ENCODE measurements around the gene TAL1. TPM values are rescaled to one million over a fixed set of nuclear protein-coding genes. Genes with fewer than 3 reads are reported as not detected.

Gene TAL1
- total RNA-seq, 8 experiments from 2014 or later = 0.14 to 10.5 (median 0.38) TPM; not detected in 3

DNA sequence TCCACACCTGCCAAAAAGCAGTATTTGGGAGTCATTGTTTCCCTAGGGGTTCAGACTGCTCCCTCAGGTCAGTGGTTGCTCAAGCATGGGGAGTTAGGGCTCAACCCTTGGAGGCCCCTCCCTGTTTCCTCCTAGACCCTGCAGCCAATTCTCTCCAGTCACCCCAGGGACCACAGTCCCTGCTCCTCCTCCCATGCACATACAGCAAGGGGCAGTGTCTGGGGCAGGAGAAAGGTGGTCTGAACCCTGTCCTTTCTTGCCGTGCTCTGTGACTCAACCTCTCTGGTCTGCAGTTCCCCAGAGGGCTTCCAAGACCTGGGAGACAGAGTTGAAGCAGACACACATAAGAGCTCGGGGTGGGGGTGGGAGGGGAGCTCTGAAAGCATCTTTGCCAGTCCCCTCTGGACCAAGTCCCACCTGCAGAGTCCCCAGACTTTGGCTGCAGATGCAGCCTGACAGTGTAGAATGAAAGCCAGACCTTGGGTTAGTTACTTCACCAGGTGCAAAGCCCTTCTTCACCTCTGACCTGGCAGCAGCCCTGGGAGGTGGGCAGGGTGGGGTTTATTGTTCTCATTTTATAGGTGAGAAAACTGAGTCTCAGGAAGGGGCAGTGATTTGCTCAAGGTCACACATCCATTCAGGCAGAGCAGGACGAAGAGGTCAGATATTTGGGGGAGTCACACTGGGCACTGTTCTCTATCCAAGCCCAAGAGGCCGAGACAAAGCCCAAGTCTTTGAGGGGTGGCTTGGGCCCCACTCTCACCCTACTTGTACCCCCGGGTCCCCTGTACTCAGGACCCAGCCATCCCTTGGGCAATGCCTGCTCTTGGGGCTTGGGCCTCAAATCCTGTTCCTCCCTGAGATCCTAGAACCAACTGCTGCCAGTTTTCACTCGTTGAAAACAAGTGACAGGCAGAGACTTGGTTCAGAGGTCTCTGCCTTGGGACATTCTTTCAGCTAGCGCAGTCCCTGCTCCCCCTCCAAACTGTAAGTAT, 42.9 kb downstream of the TAL1 start:
- H3K27ac ChIP-seq = no peak overlapping the region
- H3K4me1 ChIP-seq (replicated peaks in 1 of 2) = peaks cover 0 to 8% of the 10 kb centered on the region in 2 donors
- WGBS, 10 experiments = 65 to 94% (median 78%) methylated on average over 2 to 6 of the region's 7 CpGs; no CpG with 5 or more reads in 4 of the 10 experiments
- in situ Hi-C loops (cut with MboI; ENCODE audit: low pct_unique_long_range_greater_than_20kb in 2 of 9, low sequenced_read_pairs in 9 of 9, unreplicated experiment in 9 of 9) = loop anchor here in 6 of 9 experiments (10.0 to 25.0 kb wide), 6 partner anchors 76 to 798 kb away; partner anchors contain the start of genes FOXE3 (in 2 of the 6), FOXD2 (in 1 of the 6) and TRABD2B (in 1 of the 6)
- H3K4me3 ChIP-seq = no peak overlapping the region
- no peak for ATAC-seq (replicated peaks in 6 of 8)

DNA sequence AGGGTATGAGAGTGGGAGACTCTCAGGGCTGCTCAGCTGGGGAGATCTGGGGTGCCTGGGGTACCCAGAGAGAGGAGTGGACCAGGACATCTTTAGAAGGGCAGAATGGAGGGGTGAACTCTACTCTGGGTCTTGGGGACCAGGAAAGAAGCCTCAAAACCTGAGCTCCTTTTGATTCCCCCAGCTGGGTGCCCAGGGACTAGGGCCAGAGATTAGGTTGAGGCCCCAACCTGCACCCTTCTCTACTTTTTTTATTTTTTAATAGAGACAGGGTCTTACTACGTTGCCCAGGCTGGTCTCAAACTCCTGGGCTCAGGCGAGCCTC, 44.1 kb downstream of the TAL1 start:
- in situ Hi-C loops (cut with MboI; ENCODE audit: low pct_unique_long_range_greater_than_20kb in 2 of 9, low sequenced_read_pairs in 9 of 9, unreplicated experiment in 9 of 9) = loop anchor here in 6 of 9 experiments (10.0 to 25.0 kb wide), 6 partner anchors 77 to 799 kb away; partner anchors contain the start of genes FOXE3 (in 2 of the 6), FOXD2 (in 1 of the 6) and TRABD2B (in 1 of the 6)
- Histone ChIP-seq H3K4me1 (replicated peaks in 1 of 2) (peaks cover 0 to 4% of the 10 kb centered on the region in 2 donors), H3K27ac (no peak overlapping the region), H3K4me3 (no peak overlapping the region)
- WGBS, 10 experiments = 40 to 93% (median 78%) methylated on average over 1 to 2 of the region's 2 CpGs; no CpG with 5 or more reads in 5 of the 10 experiments
- no peak for ATAC-seq (replicated peaks in 6 of 8)

DNA sequence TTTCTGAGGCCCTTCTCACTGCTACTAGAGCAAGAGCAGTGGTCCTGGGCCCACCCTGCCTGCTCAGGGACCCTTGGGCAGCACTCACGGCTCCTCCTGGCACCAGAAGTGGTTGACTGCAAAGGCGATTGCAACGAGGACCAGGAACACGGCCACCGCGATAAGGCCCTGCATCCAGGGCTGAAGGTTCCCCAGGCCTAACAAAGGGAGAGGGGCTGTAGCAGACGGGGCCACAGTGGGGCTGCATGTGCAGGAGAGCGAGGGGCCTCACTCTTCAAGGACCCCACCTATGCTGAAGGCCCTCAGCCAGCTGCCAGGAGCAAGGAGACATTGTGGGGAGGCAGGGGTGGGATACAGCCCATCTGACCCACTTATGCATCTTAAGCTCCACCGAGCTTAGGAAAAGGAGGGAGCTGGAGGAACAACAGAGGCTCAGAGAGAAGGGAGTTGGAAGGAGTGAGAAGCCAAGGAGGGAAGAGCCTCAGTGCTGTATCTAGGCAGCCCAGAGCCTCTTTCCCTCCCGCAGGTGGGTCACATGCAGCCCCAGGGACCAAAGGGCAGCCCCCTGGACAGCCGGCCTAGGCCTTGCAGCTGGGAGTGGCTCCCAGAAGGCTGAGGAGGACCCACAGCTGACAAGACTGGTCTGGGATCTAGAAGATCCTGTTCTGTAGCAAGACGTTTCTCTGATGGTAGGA, 44.6 kb downstream of the TAL1 start:
- H3K4me3 ChIP-seq = no peak overlapping the region
- 43 to 76% (median 75%) methylated on average over 4 to 11 of the region's 12 CpGs; no CpG with 5 or more reads in 7 of the 10 experiments for WGBS, 10 experiments
- H3K4me1 ChIP-seq (replicated peaks in 1 of 2) = no peaks in the 10 kb centered on the region
- ATAC-seq (replicated peaks in 6 of 8) = no peak
- no peak overlapping the region for H3K27ac ChIP-seq
- in situ Hi-C loops (cut with MboI; ENCODE audit: low pct_unique_long_range_greater_than_20kb in 2 of 9, low sequenced_read_pairs in 9 of 9, unreplicated experiment in 9 of 9) = loop anchor here in 6 of 9 experiments (10.0 to 25.0 kb wide), 6 partner anchors 77 to 800 kb away; partner anchors contain the start of genes FOXE3 (in 2 of the 6), FOXD2 (in 1 of the 6) and TRABD2B (in 1 of the 6)

DNA sequence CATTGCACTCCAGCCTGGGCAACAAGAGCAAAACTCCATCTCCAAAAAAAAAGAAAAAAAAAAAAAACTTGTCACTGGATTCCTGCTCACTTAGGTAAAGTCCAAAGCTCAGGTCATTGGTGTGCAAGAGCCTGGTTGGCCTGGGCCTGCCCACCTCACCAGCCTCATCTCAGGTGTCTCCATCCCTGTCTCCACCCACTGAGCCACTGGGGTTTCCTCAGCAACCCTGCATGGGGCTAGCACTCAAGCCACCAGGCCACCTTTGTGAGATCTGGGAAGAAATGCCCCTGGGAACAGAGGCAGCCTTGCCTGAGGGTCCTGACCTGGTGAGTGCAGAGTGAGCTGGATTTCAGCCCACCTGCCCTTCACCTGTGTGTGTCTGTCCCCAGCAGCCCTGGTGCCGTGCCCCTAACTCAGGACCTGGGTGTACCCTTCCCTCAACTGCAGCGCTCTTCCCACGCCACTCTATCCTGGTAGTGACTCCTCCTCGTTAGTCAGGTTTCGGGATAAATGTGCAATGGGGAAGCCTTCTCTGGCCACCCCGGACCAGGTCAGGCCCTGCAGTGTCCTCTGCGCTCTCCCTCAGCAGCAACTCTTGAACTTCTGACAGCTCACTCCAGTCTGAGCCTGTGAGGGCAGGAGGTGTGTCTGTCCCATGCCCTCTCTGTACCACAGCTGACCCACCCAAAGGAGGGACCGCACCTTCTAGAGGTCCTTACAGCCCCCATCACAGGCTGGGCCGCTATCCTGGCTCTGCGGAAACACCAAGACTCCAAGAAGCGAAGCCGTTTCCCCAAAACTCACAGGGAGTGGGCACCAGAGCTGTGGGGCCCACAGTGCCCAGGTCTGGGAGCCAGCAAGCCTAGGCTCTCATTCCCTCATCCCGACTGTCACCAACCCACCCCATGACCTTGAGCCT, 45.5 kb downstream of the TAL1 start:
- in situ Hi-C loops (cut with MboI; ENCODE audit: low pct_unique_long_range_greater_than_20kb in 2 of 9, low sequenced_read_pairs in 9 of 9, unreplicated experiment in 9 of 9) = loop anchor here in 6 of 9 experiments (10.0 to 25.0 kb wide), 6 partner anchors 78 to 801 kb away; partner anchors contain the start of genes FOXE3 (in 2 of the 6), FOXD2 (in 1 of the 6) and TRABD2B (in 1 of the 6)
- H3K27ac ChIP-seq = no peak overlapping the region
- WGBS, 10 experiments = 76 to 100% (median 88%) methylated on average over 1 to 11 of the region's 13 CpGs; no CpG with 5 or more reads in 1 of the 10 experiments
- no peak overlapping the region for H3K4me3 ChIP-seq
- no peaks in the 10 kb centered on the region for H3K4me1 ChIP-seq (replicated peaks in 1 of 2)
- ATAC-seq (replicated peaks in 6 of 8) = no peak

DNA sequence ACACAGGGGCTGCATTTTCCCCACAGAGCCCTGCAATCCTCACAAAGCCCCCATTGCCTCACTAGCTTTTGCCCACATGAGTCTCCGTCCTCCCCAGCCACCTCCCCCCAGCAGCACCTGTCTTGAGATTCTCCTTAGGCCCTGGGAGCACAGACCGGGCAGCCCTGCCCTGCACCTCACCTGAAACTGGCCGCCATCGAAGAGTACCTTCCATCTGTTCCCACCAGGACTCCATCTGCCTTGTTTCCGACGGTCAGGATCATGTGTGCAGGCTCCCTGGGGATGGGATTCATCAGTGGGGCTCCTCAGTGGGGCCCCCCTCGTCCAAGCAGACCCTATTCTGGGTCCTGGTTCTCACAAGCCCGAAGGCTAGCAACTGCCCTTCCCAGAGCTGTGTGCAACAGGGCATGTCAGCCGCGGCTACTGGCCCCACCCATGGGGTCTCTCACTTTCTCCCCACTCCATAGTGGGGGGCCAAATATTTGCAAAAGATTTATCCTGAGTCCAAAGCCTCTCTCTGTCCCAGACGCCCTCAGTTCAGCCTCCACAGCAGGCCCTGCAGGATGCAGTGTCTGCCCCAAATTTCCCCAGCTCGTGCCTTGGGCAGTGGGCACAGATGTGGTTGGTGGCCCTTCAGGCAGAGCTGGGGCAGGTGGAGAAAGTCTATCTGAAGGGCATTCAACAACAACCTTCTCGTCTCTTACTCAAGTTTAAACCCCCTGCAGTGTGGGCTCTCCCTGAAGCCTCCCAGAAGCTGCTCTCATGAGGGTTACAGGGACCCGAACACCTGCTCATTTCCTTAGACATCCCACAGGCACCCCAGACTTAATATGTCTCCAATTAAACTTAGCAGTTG, 47.0 kb downstream of the TAL1 start:
- no peaks in the 10 kb centered on the region for H3K4me1 ChIP-seq (replicated peaks in 1 of 2)
- no peak overlapping the region for H3K4me3 ChIP-seq
- ATAC-seq (replicated peaks in 6 of 8) = no peak
- WGBS, 10 experiments = 10 to 90% (median 75%) methylated on average over 1 to 10 of the region's 14 CpGs; no CpG with 5 or more reads in 1 of the 10 experiments
- in situ Hi-C loops (cut with MboI; ENCODE audit: low pct_unique_long_range_greater_than_20kb in 2 of 9, low sequenced_read_pairs in 9 of 9, unreplicated experiment in 9 of 9) = loop anchor here in 6 of 9 experiments (10.0 to 25.0 kb wide), 6 partner anchors 80 to 802 kb away; partner anchors contain the start of genes FOXE3 (in 2 of the 6), FOXD2 (in 1 of the 6) and TRABD2B (in 1 of the 6)
- no peak overlapping the region for H3K27ac ChIP-seq

DNA sequence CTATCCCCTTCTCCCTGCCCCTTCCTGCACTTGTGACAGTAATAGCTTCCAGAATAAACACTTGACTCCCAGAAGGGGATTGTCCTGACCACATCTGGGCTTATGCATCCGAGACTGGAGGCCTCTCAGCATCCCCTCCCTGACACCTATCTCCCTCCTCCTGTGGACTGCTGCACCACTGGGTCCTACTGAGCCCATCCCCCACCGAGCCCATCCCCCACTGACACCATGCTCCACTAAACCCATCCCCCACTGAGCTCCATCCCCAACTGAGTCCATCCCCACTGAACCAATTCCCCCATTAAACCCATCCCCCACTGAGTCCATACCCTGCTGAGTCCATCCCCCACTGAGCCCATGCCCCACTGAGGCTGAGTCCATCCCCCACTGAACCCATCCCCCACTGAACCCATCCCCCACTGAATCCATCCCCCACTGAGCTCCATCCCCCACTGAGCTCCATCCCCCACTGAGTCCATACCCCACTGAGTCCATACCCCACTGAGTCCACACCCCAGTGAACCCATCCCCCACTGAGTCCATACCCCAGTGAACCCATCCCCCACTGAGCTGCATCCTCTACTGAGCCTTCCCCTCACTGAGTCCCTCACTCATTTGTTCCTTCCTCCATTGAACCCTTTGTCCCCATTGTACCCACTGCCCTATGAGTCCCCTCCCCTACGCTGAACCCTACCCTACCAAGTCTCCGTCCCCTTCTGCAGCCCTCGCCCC, 47.8 kb downstream of the TAL1 start:
- 73 to 83% methylated on average over 2 to 3 of the region's 5 CpGs; no CpG with 5 or more reads in 8 of the 10 experiments for WGBS, 10 experiments
- in situ Hi-C loops (cut with MboI; ENCODE audit: low pct_unique_long_range_greater_than_20kb in 2 of 9, low sequenced_read_pairs in 9 of 9, unreplicated experiment in 9 of 9) = loop anchor here in 6 of 9 experiments (10.0 to 25.0 kb wide), 6 partner anchors 81 to 803 kb away; partner anchors contain the start of genes FOXE3 (in 2 of the 6), FOXD2 (in 1 of the 6) and TRABD2B (in 1 of the 6)

DNA sequence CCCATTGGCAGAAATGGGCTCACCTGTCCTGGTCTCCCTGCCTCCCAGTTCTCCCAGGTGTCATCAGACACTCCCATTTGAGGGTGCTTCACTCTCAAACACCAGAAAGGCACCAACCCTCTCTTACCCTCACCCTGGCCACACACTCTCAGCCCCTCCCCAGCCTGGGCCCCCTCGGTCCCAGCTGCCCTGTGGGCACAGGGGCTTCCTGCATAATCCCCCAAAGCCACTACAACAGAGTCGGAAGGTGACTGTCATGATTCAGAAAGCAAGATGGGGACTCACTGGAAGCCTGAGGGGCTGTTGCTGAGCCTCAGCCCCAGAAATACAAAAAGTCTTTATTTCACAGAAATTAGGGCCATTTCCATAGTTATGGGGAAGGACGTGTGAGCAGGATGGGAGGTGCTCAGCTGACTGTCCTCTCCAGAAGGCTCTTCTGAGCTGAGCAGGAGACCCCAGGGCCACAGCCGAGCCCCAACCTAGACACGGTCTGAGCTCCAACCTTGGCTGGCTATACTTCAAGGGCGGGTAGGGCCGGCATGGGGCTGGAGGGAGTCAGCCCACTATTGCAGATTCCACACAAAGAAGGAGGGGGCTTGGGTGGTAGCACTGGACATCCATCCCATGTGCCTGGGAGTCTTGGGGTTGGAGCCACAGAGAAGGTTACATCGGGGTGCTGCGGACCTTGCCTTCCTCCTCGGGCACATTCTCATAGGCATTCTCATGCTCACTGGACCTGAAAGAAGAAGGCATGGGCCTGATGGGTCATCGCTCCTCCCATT, 48.5 kb downstream of the TAL1 start:
- 34 to 100% (median 70%) methylated on average over 1 to 6 of the region's 11 CpGs; no CpG with 5 or more reads in 3 of the 10 experiments for WGBS, 10 experiments
- ATAC-seq (replicated peaks in 6 of 8) = no peak
- Histone ChIP-seq H3K4me3 (no peak overlapping the region), H3K4me1 (replicated peaks in 1 of 2) (no peaks in the 10 kb centered on the region), H3K27ac (no peak overlapping the region)
- in situ Hi-C loops (cut with MboI; ENCODE audit: low pct_unique_long_range_greater_than_20kb in 2 of 9, low sequenced_read_pairs in 9 of 9, unreplicated experiment in 9 of 9) = loop anchor here in 6 of 9 experiments (10.0 to 25.0 kb wide), 6 partner anchors 81 to 804 kb away; partner anchors contain the start of genes FOXE3 (in 2 of the 6), FOXD2 (in 1 of the 6) and TRABD2B (in 1 of the 6)

More for the DNA sequence above, 47.8 kb downstream of the TAL1 start:
- H3K4me3 ChIP-seq = no peak overlapping the region
- ATAC-seq (replicated peaks in 6 of 8) = no peak
- H3K4me1 ChIP-seq (replicated peaks in 1 of 2) = no peaks in the 10 kb centered on the region
- no peak overlapping the region for H3K27ac ChIP-seq

DNA sequence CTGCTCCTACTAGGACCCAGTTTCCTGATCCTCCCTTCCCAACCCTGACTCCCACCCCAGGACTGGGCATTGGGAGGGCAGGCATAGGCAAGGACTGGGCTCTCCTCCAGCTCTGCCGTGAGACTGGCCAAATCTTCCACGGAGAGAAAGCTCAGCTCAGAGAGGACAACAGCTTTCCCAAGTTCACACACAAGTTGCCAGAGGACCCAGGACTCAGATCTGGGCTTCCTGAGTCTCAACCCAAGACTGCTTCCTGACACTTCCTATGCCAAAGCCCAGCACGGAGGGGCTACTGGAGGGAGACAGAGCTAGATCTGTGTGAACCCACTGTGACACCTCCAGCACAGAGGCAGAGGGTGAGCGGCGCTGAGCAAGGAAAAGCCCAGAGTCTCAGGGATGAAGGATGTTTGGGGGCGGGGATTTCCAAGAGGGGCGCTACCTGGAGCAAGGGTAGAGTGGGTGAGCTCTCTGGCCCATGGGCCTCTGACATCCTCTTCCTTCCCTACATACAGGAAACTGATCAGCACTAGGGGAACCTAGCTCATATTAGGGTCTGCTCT, 49.3 kb downstream of the TAL1 start:
- ATAC-seq (replicated peaks in 6 of 8) = no peak
- H3K27ac ChIP-seq = no peak overlapping the region
- no peak overlapping the region for H3K4me3 ChIP-seq
- in situ Hi-C loops (cut with MboI; ENCODE audit: low pct_unique_long_range_greater_than_20kb in 2 of 9, low sequenced_read_pairs in 9 of 9, unreplicated experiment in 9 of 9) = loop anchor here in 6 of 9 experiments (10.0 to 25.0 kb wide), 6 partner anchors 82 to 805 kb away; partner anchors contain the start of genes FOXE3 (in 2 of the 6), FOXD2 (in 1 of the 6) and TRABD2B (in 1 of the 6)
- H3K4me1 ChIP-seq (replicated peaks in 1 of 2) = no peaks in the 10 kb centered on the region
- 0 to 90% (median 61%) methylated on average over 1 to 3 of the region's 7 CpGs; no CpG with 5 or more reads in 3 of the 10 experiments for WGBS, 10 experiments

DNA sequence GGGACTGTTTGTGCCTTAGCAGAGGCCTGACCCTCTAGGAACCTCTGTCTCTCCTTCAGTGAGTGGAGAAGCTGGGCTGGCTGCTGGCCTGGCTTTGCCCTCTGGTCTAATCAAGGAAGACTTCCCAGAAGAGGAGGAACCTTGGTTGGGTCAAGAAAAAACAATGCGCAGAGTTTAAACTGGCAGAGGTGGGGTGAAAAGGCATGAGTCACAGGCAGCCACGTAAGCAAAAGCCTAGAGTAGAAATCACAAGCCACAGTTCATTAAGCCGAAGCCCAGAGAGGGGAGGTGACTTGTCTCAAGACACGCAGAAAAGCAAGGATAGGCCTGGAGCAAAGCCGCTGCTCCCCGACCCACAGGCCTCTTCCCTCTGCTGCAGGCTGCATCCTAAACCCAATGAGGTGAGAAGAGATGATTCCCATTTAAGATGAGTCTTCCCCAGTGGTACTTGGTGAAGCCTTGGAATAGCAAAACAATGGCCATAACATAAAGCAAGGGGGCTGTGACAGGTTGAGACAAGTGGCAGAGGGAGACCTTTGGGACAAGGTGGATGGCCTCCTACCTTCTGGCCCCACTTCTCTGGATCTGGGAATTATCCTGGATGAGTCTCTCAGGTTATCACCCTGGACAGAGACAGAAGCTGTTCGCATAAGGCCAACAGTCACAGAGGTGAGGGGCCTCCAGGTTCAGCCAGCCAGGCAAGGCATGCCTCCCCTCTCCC, 49.9 kb downstream of the TAL1 start:
- Histone ChIP-seq H3K4me3 (no peak overlapping the region), H3K4me1 (replicated peaks in 1 of 2) (no peaks in the 10 kb centered on the region), H3K27ac (no peak overlapping the region)
- ATAC-seq (replicated peaks in 6 of 8) = peak in 2 of 8 experiments; percentile 13 to 14
- WGBS, 10 experiments = 17 to 100% (median 70%) methylated on average over 1 to 7 of the region's 7 CpGs; no CpG with 5 or more reads in 1 of the 10 experiments
- in situ Hi-C loops (cut with MboI; ENCODE audit: low pct_unique_long_range_greater_than_20kb in 2 of 9, low sequenced_read_pairs in 9 of 9, unreplicated experiment in 9 of 9) = loop anchor here in 6 of 9 experiments (10.0 to 25.0 kb wide), 6 partner anchors 83 to 805 kb away; partner anchors contain the start of genes FOXE3 (in 2 of the 6), FOXD2 (in 1 of the 6) and TRABD2B (in 1 of the 6)
